Measurements from ENCODE around the gene CACNG7. TPM values are rescaled to one million over a fixed set of nuclear protein-coding genes. Genes with fewer than 3 reads are reported as not detected.

CACNG7 gene
- polyA plus RNA-seq, 4 donors: 0.78 to 0.79 TPM; not detected in 2

GRCh38 chr19:53960187-53960586 is 51.1 kb downstream of the CACNG7 start:
- Histone ChIP-seq H3K27me3 (ENCODE audit: control insufficient read depth in 3 of 3, insufficient read depth in 3 of 3, low read length in 3 of 3) (peaks cover 2 to 61% (median 36%) of the 10 kb centered on the region in 3 donors), H3K4me3 (ENCODE audit: low read depth in 1 of 3, low read length in 3 of 3) (no peak overlapping the region), H3K4me1 (ENCODE audit: control insufficient read depth in 3 of 3, insufficient read depth in 2 of 3, low read depth in 1 of 3, low read length in 2 of 3) (no peaks in the 10 kb centered on the region), H3K36me3 (ENCODE audit: control insufficient read depth in 3 of 3, insufficient read depth in 2 of 3, low read depth in 1 of 3, low read length in 3 of 3) (no peaks in the 10 kb centered on the region), H3K9me3 (ENCODE audit: control insufficient read depth in 2 of 2, insufficient read depth in 1 of 2, low read depth in 1 of 2, low read length in 1 of 2) (no peaks in the 10 kb centered on the region), H3K27ac (ENCODE audit: low read depth in 1 of 3, low read length in 2 of 3) (no peak overlapping the region)
- WGBS, 3 donors: 0 to 5% (median 4%) methylated on average over 6 to 10 of the region's 10 CpGs
- DNase-seq (no peak), FAIRE-seq (no peak)

GRCh38 chr19:53960886-53961285 is 51.8 kb downstream of the CACNG7 start:
- H3K36me3 ChIP-seq (ENCODE audit: control insufficient read depth in 3 of 3, insufficient read depth in 2 of 3, low read depth in 1 of 3, low read length in 3 of 3): no peaks in the 10 kb centered on the region
- H3K9me3 ChIP-seq (ENCODE audit: control insufficient read depth in 2 of 2, insufficient read depth in 1 of 2, low read depth in 1 of 2, low read length in 1 of 2): no peaks in the 10 kb centered on the region
- H3K4me1 ChIP-seq (ENCODE audit: control insufficient read depth in 3 of 3, insufficient read depth in 2 of 3, low read depth in 1 of 3, low read length in 2 of 3): no peaks in the 10 kb centered on the region
- no peak overlapping the region for H3K4me3 ChIP-seq (ENCODE audit: low read depth in 1 of 3, low read length in 3 of 3)
- H3K27me3 ChIP-seq (ENCODE audit: control insufficient read depth in 3 of 3, insufficient read depth in 3 of 3, low read length in 3 of 3): peaks cover 2 to 61% (median 36%) of the 10 kb centered on the region in 3 donors
- 7 to 13% (median 10%) methylated on average over 8 of the region's 8 CpGs for WGBS, 3 donors
- no peak overlapping the region for H3K27ac ChIP-seq (ENCODE audit: low read depth in 1 of 3, low read length in 2 of 3)
- DNase-seq (no peak), FAIRE-seq (no peak)

- Histone ChIP-seq H3K4me3 (ENCODE audit: low read depth in 1 of 3, low read length in 3 of 3) (no peak overlapping the region), H3K36me3 (ENCODE audit: control insufficient read depth in 3 of 3, insufficient read depth in 2 of 3, low read depth in 1 of 3, low read length in 3 of 3) (no peaks in the 10 kb centered on the region), H3K4me1 (ENCODE audit: control insufficient read depth in 3 of 3, insufficient read depth in 2 of 3, low read depth in 1 of 3, low read length in 2 of 3) (no peaks in the 10 kb centered on the region), H3K27ac (ENCODE audit: low read depth in 1 of 3, low read length in 2 of 3) (no peak overlapping the region), H3K27me3 (ENCODE audit: control insufficient read depth in 3 of 3, insufficient read depth in 3 of 3, low read length in 3 of 3) (peaks cover 2 to 57% (median 36%) of the 10 kb centered on the region in 3 donors), H3K9me3 (ENCODE audit: control insufficient read depth in 2 of 2, insufficient read depth in 1 of 2, low read depth in 1 of 2, low read length in 1 of 2) (no peaks in the 10 kb centered on the region)
- WGBS, 3 donors: 3 to 11% (median 8%) methylated on average over 20 to 32 of the region's 32 CpGs
- no peak for FAIRE-seq
- no peak for DNase-seq
These were observed 52.7 kb downstream of the CACNG7 start for GRCh38 chr19:53961523-53962356.

- Histone ChIP-seq H3K27ac (ENCODE audit: low read depth in 1 of 3, low read length in 2 of 3) (no peak within 1 kb of the TSS), H3K4me1 (ENCODE audit: control insufficient read depth in 3 of 3, insufficient read depth in 2 of 3, low read depth in 1 of 3, low read length in 2 of 3) (no peaks in the 10 kb centered on the region), H3K4me3 (ENCODE audit: low read depth in 1 of 3, low read length in 3 of 3) (no peak within 1 kb of the TSS), H3K9me3 (ENCODE audit: control insufficient read depth in 2 of 2, insufficient read depth in 1 of 2, low read depth in 1 of 2, low read length in 1 of 2) (no peaks in the 10 kb centered on the region), H3K27me3 (ENCODE audit: control insufficient read depth in 3 of 3, insufficient read depth in 3 of 3, low read length in 3 of 3) (peaks cover 2 to 49% (median 32%) of the 10 kb centered on the region in 3 donors), H3K36me3 (ENCODE audit: control insufficient read depth in 3 of 3, insufficient read depth in 2 of 3, low read depth in 1 of 3, low read length in 3 of 3) (no peaks in the 10 kb centered on the region)
- 4 to 17% (median 12%) methylated on average over 27 to 55 of the region's 55 CpGs for WGBS, 3 donors
- FAIRE-seq (no peak), DNase-seq (no peak)
These were observed 53.9 kb downstream of the CACNG7 start, which contains the start of gene CACNG8 for GRCh38 chr19:53962887-53963431. CACNG8 (plus strand) TSS chr19:53962937.

- DNase-seq (no peak), FAIRE-seq (no peak)
- no peaks in the 10 kb centered on the region for H3K9me3 ChIP-seq (ENCODE audit: control insufficient read depth in 2 of 2, insufficient read depth in 1 of 2, low read depth in 1 of 2, low read length in 1 of 2)
- H3K4me1 ChIP-seq (ENCODE audit: control insufficient read depth in 3 of 3, insufficient read depth in 2 of 3, low read depth in 1 of 3, low read length in 2 of 3): no peaks in the 10 kb centered on the region
- peaks cover 0 to 31% (median 22%) of the 10 kb centered on the region in 3 donors for H3K27me3 ChIP-seq (ENCODE audit: control insufficient read depth in 3 of 3, insufficient read depth in 3 of 3, low read length in 3 of 3)
- H3K4me3 ChIP-seq (ENCODE audit: low read depth in 1 of 3, low read length in 3 of 3): no peak overlapping the region
- WGBS, 3 donors: 57 to 67% (median 65%) methylated on average over 11 of the region's 11 CpGs
- H3K36me3 ChIP-seq (ENCODE audit: control insufficient read depth in 3 of 3, insufficient read depth in 2 of 3, low read depth in 1 of 3, low read length in 3 of 3): no peaks in the 10 kb centered on the region
- no peak overlapping the region for H3K27ac ChIP-seq (ENCODE audit: low read depth in 1 of 3, low read length in 2 of 3)
These were observed 56.0 kb downstream of the CACNG7 start for GRCh38 chr19:53965091-53965490.

GRCh38 chr19:53966931-53967330 is 57.9 kb downstream of the CACNG7 start:
- H3K36me3 ChIP-seq (ENCODE audit: control insufficient read depth in 3 of 3, insufficient read depth in 2 of 3, low read depth in 1 of 3, low read length in 3 of 3): no peaks in the 10 kb centered on the region
- 53 to 68% (median 68%) methylated on average over 7 of the region's 7 CpGs for WGBS, 3 donors

GRCh38 chr19:53969366-53969765 is 60.3 kb downstream of the CACNG7 start:
- H3K36me3 ChIP-seq (ENCODE audit: control insufficient read depth in 3 of 3, insufficient read depth in 2 of 3, low read depth in 1 of 3, low read length in 3 of 3): no peaks in the 10 kb centered on the region
- H3K9me3 ChIP-seq (ENCODE audit: control insufficient read depth in 2 of 2, insufficient read depth in 1 of 2, low read depth in 1 of 2, low read length in 1 of 2): no peaks in the 10 kb centered on the region
- no peaks in the 10 kb centered on the region for H3K4me1 ChIP-seq (ENCODE audit: control insufficient read depth in 3 of 3, insufficient read depth in 2 of 3, low read depth in 1 of 3, low read length in 2 of 3)
- no peak for DNase-seq
- H3K4me3 ChIP-seq (ENCODE audit: low read depth in 1 of 3, low read length in 3 of 3): no peak overlapping the region
- peaks cover 0 to 6% (median 3%) of the 10 kb centered on the region in 3 donors for H3K27me3 ChIP-seq (ENCODE audit: control insufficient read depth in 3 of 3, insufficient read depth in 3 of 3, low read length in 3 of 3)
- 82 to 91% (median 88%) methylated on average over 6 of the region's 6 CpGs for WGBS, 3 donors
- FAIRE-seq: no peak
- H3K27ac ChIP-seq (ENCODE audit: low read depth in 1 of 3, low read length in 2 of 3): no peak overlapping the region

More at GRCh38 chr19:53966931-53967330, 57.9 kb downstream of the CACNG7 start:
- H3K9me3 ChIP-seq (ENCODE audit: control insufficient read depth in 2 of 2, insufficient read depth in 1 of 2, low read depth in 1 of 2, low read length in 1 of 2): no peaks in the 10 kb centered on the region
- no peaks in the 10 kb centered on the region for H3K4me1 ChIP-seq (ENCODE audit: control insufficient read depth in 3 of 3, insufficient read depth in 2 of 3, low read depth in 1 of 3, low read length in 2 of 3)
- FAIRE-seq (no peak), DNase-seq (no peak)
- H3K27ac ChIP-seq (ENCODE audit: low read depth in 1 of 3, low read length in 2 of 3): no peak overlapping the region
- peaks cover 0 to 16% (median 14%) of the 10 kb centered on the region in 3 donors for H3K27me3 ChIP-seq (ENCODE audit: control insufficient read depth in 3 of 3, insufficient read depth in 3 of 3, low read length in 3 of 3)
- no peak overlapping the region for H3K4me3 ChIP-seq (ENCODE audit: low read depth in 1 of 3, low read length in 3 of 3)

GRCh38 chr19:53971673-53972072 is 62.6 kb downstream of the CACNG7 start:
- H3K4me1 ChIP-seq (ENCODE audit: control insufficient read depth in 3 of 3, insufficient read depth in 2 of 3, low read depth in 1 of 3, low read length in 2 of 3): no peaks in the 10 kb centered on the region
- no peaks in the 10 kb centered on the region for H3K9me3 ChIP-seq (ENCODE audit: control insufficient read depth in 2 of 2, insufficient read depth in 1 of 2, low read depth in 1 of 2, low read length in 1 of 2)
- no peak overlapping the region for H3K4me3 ChIP-seq (ENCODE audit: low read depth in 1 of 3, low read length in 3 of 3)
- 52 to 65% (median 52%) methylated on average over 9 to 10 of the region's 10 CpGs for WGBS, 3 donors
- peaks cover 0 to 3% (median 0%) of the 10 kb centered on the region in 3 donors for H3K27me3 ChIP-seq (ENCODE audit: control insufficient read depth in 3 of 3, insufficient read depth in 3 of 3, low read length in 3 of 3)
- FAIRE-seq (no peak), DNase-seq (no peak)
- H3K36me3 ChIP-seq (ENCODE audit: control insufficient read depth in 3 of 3, insufficient read depth in 2 of 3, low read depth in 1 of 3, low read length in 3 of 3): no peaks in the 10 kb centered on the region
- no peak overlapping the region for H3K27ac ChIP-seq (ENCODE audit: low read depth in 1 of 3, low read length in 2 of 3)

Measured in small intestine (tissue), 7 donors.